IPS-20b (cell line): ENCODE results near the gene GPC5.

Experiments
- H3K27ac ChIP-seq: one replicate; pipeline ENCODE4 v1.5.1; 2013; ENCODE audit warnings: low read length
- H3K27me3 ChIP-seq: 2 replicates; pipeline ENCODE4 v1.6.1; 2013; ENCODE audit warnings: mild to moderate bottlenecking, low read length, inconsistent platforms; ENCODE audit not compliant: insufficient read depth
- H3K36me3 ChIP-seq: 2 replicates; pipeline ENCODE4 v1.6.1; 2013; ENCODE audit warnings: low read depth, mild to moderate bottlenecking, inconsistent platforms, low read length, moderate library complexity; ENCODE audit not compliant: insufficient read depth
- H3K4me1 ChIP-seq: 2 replicates; pipeline ENCODE4 v1.6.1; 2013; ENCODE audit warnings: mild to moderate bottlenecking, control low read depth, inconsistent platforms, low read length, moderate library complexity; ENCODE audit not compliant: insufficient read depth
- H3K4me3 ChIP-seq: 2 replicates; pipeline ENCODE4 v1.5.1; 2013; ENCODE audit warnings: mild to moderate bottlenecking, low read length, inconsistent platforms
- H3K9ac ChIP-seq: 2 replicates; pipeline ENCODE4 v1.6.1; 2013; ENCODE audit warnings: low read depth, mild to moderate bottlenecking, inconsistent platforms, low read length, moderate library complexity
- H3K9me3 ChIP-seq: 2 replicates; pipeline ENCODE4 v1.6.1; 2013; ENCODE audit warnings: mild to moderate bottlenecking, low read depth, low read length, inconsistent platforms; ENCODE audit not compliant: insufficient read depth

The GPC5 gene

GRCh38 chr13:92173254-92173653 is 774.8 kb downstream of the GPC5 start:
- no peaks in the 10 kb centered on the region for H3K36me3 ChIP-seq
- H3K4me3 ChIP-seq = no peak overlapping the region
- no peaks in the 10 kb centered on the region for H3K9me3 ChIP-seq
- no peak overlapping the region for H3K9ac ChIP-seq
- H3K27me3 ChIP-seq = no peaks in the 10 kb centered on the region
- no peak overlapping the region for H3K27ac ChIP-seq
- H3K4me1 ChIP-seq = no peaks in the 10 kb centered on the region

- Histone ChIP-seq H3K36me3 (no peaks in the 10 kb centered on the region), H3K27me3 (no peaks in the 10 kb centered on the region), H3K9ac (no peak overlapping the region), H3K4me3 (no peak overlapping the region), H3K4me1 (no peaks in the 10 kb centered on the region), H3K27ac (no peak overlapping the region), H3K9me3 (no peaks in the 10 kb centered on the region)
Observed at GRCh38 chr13:92175330-92175729, 776.9 kb downstream of the GPC5 start.

- Histone ChIP-seq H3K4me3 (no peak overlapping the region), H3K9ac (no peak overlapping the region), H3K27me3 (no peaks in the 10 kb centered on the region), H3K4me1 (no peaks in the 10 kb centered on the region), H3K27ac (no peak overlapping the region), H3K9me3 (no peaks in the 10 kb centered on the region), H3K36me3 (no peaks in the 10 kb centered on the region)
Observed at GRCh38 chr13:92177966-92178365, 779.5 kb downstream of the GPC5 start.

GRCh38 chr13:92179223-92179622 is 780.8 kb downstream of the GPC5 start:
- Histone ChIP-seq H3K4me1 (no peaks in the 10 kb centered on the region), H3K27me3 (no peaks in the 10 kb centered on the region), H3K36me3 (no peaks in the 10 kb centered on the region), H3K9ac (no peak overlapping the region), H3K27ac (no peak overlapping the region), H3K9me3 (no peaks in the 10 kb centered on the region), H3K4me3 (no peak overlapping the region)

GRCh38 chr13:92187378-92187989 is 789.1 kb downstream of the GPC5 start:
- no peak overlapping the region for H3K9ac ChIP-seq
- no peaks in the 10 kb centered on the region for H3K27me3 ChIP-seq
- H3K27ac ChIP-seq = no peak overlapping the region
- H3K4me1 ChIP-seq = no peaks in the 10 kb centered on the region
- peaks cover 9% of the 10 kb centered on the region; the same call in 1 of the 2 replicates for H3K9me3 ChIP-seq
- H3K36me3 ChIP-seq = no peaks in the 10 kb centered on the region
- H3K4me3 ChIP-seq = no peak overlapping the region

- H3K36me3 ChIP-seq = no peaks in the 10 kb centered on the region
- no peaks in the 10 kb centered on the region for H3K4me1 ChIP-seq
- H3K27me3 ChIP-seq = no peaks in the 10 kb centered on the region
- peaks cover 9% of the 10 kb centered on the region; the same call in 1 of the 2 replicates for H3K9me3 ChIP-seq
- H3K9ac ChIP-seq = no peak overlapping the region
- no peak overlapping the region for H3K4me3 ChIP-seq
- no peak overlapping the region for H3K27ac ChIP-seq
Observed at GRCh38 chr13:92188574-92188973, 790.2 kb downstream of the GPC5 start.

- no peak overlapping the region for H3K4me3 ChIP-seq
- H3K4me1 ChIP-seq = no peaks in the 10 kb centered on the region
- H3K27ac ChIP-seq = no peak overlapping the region
- no peaks in the 10 kb centered on the region for H3K9me3 ChIP-seq
- H3K9ac ChIP-seq = no peak overlapping the region
- no peaks in the 10 kb centered on the region for H3K36me3 ChIP-seq
- H3K27me3 ChIP-seq = no peaks in the 10 kb centered on the region
Observed at GRCh38 chr13:92196591-92197256, 798.3 kb downstream of the GPC5 start.

- no peak overlapping the region for H3K9ac ChIP-seq
- no peak overlapping the region for H3K27ac ChIP-seq
- no peaks in the 10 kb centered on the region for H3K4me1 ChIP-seq
- H3K36me3 ChIP-seq = no peaks in the 10 kb centered on the region
- H3K27me3 ChIP-seq = no peaks in the 10 kb centered on the region
- no peaks in the 10 kb centered on the region for H3K9me3 ChIP-seq
- no peak overlapping the region for H3K4me3 ChIP-seq
Observed at GRCh38 chr13:92197669-92198068, 799.2 kb downstream of the GPC5 start.

GRCh38 chr13:92218615-92219014 is 820.2 kb downstream of the GPC5 start:
- Histone ChIP-seq H3K9ac (no peak overlapping the region), H3K4me3 (no peak overlapping the region), H3K4me1 (peaks cover 9% of the 10 kb centered on the region; the same call in 1 of the 2 replicates), H3K27me3 (no peaks in the 10 kb centered on the region), H3K36me3 (no peaks in the 10 kb centered on the region), H3K27ac (no peak overlapping the region), H3K9me3 (no peaks in the 10 kb centered on the region)

GRCh38 chr13:92221916-92222315 is 823.5 kb downstream of the GPC5 start:
- no peaks in the 10 kb centered on the region for H3K36me3 ChIP-seq
- H3K9ac ChIP-seq = no peak overlapping the region
- no peaks in the 10 kb centered on the region for H3K27me3 ChIP-seq
- H3K27ac ChIP-seq = no peak overlapping the region
- peaks cover 9% of the 10 kb centered on the region; the same call in 1 of the 2 replicates for H3K4me1 ChIP-seq
- no peak overlapping the region for H3K4me3 ChIP-seq
- no peaks in the 10 kb centered on the region for H3K9me3 ChIP-seq

- Histone ChIP-seq H3K9ac (no peak overlapping the region), H3K4me3 (no peak overlapping the region), H3K27me3 (no peaks in the 10 kb centered on the region), H3K9me3 (no peaks in the 10 kb centered on the region), H3K36me3 (no peaks in the 10 kb centered on the region), H3K4me1 (no peaks in the 10 kb centered on the region), H3K27ac (no peak overlapping the region)
Observed at GRCh38 chr13:92224052-92224821, 825.8 kb downstream of the GPC5 start.

GRCh38 chr13:92224825-92225224 is 826.4 kb downstream of the GPC5 start:
- Histone ChIP-seq H3K27ac (no peak overlapping the region), H3K9me3 (no peaks in the 10 kb centered on the region), H3K4me1 (no peaks in the 10 kb centered on the region), H3K9ac (no peak overlapping the region), H3K27me3 (no peaks in the 10 kb centered on the region), H3K36me3 (no peaks in the 10 kb centered on the region), H3K4me3 (no peak overlapping the region)
